ENCODE data around the gene MYL5. TPM values are rescaled to one million over a fixed set of nuclear protein-coding genes. Genes with fewer than 3 reads are reported as not detected.
"Not testable (repeated sequence)": the region's sequence is repeated elsewhere in the genome, so short reads cannot be mapped to it uniquely, and the experiment has no call there.

MYL5 gene
- total and polyA plus RNA-seq, 4 donors = 2.4 to 5.0 (median 4.7) TPM

- WGBS = 76% methylated on average over 32 of the region's 32 CpGs
- H3K4me1 ChIP-seq (ENCODE audit: control insufficient read depth in 4 of 4, insufficient read depth in 4 of 4, low read length in 3 of 4) = peaks cover 4 to 11% (median 9%) of the 10 kb centered on the region in 4 donors
- H3K9me3 ChIP-seq (ENCODE audit: control insufficient read depth in 4 of 4, low read length in 3 of 4) = no peaks in the 10 kb centered on the region
- no peaks in the 10 kb centered on the region for H3K27me3 ChIP-seq (ENCODE audit: control insufficient read depth in 4 of 4, insufficient read depth in 4 of 4, low read length in 3 of 4)
- H3K9ac ChIP-seq (ENCODE audit: low read depth in 1 of 2, low read length in 2 of 2) = no peak overlapping the region
- peak overlapping the region in 1 of 2 donors; percentile 35 for H3K27ac ChIP-seq (ENCODE audit: low read depth in 1 of 2, low read length in 2 of 2)
- H3K36me3 ChIP-seq (ENCODE audit: control insufficient read depth in 4 of 4, insufficient read depth in 3 of 4, low read depth in 1 of 4, low read length in 3 of 4) = no peaks in the 10 kb centered on the region
- peak; percentile 89 for TF ChIP-seq FOXA2 (IDR thresholded peaks at IDR 0.05)
- no peak for TF ChIP-seq SP1 (IDR thresholded peaks at IDR 0.05)
- TF ChIP-seq RXRA (IDR thresholded peaks at IDR 0.05) = peak in 1 of 2 donors; percentile 60
- TF ChIP-seq JUND (IDR thresholded peaks at IDR 0.05) = no peak
- peak in 1 of 2 donors; percentile 57 for TF ChIP-seq HNF4A (conservative IDR thresholded peaks at IDR 0.05)
- TF ChIP-seq GABPA (IDR thresholded peaks at IDR 0.05 in 1 of 2, conservative IDR thresholded peaks at IDR 0.05 in 1 of 2) = no peak
- TF ChIP-seq FOXA1 (IDR thresholded peaks at IDR 0.05) = peak; percentile 87
- no peak for TF ChIP-seq MAX (IDR thresholded peaks at IDR 0.05)
- no peak overlapping the region for H3K4me3 ChIP-seq (ENCODE audit: low read depth in 1 of 3, low read length in 3 of 3)
- DNase-seq (ENCODE audit: low spot score) = no peak
These were observed 18.6 kb downstream of the MYL5 start for GRCh38 chr4:692771-693554.

GRCh38 chr4:694341-694940, 20.1 kb downstream of the MYL5 start:
- 86% methylated on average over 12 of the region's 12 CpGs for WGBS
- not testable (repeated sequence) for H3K36me3 ChIP-seq (ENCODE audit: control insufficient read depth in 4 of 4, insufficient read depth in 3 of 4, low read depth in 1 of 4, low read length in 3 of 4); H3K27ac ChIP-seq (ENCODE audit: low read depth in 1 of 2, low read length in 2 of 2); H3K4me3 ChIP-seq (ENCODE audit: low read depth in 1 of 3, low read length in 3 of 3); DNase-seq (ENCODE audit: low spot score); H3K9me3 ChIP-seq (ENCODE audit: control insufficient read depth in 4 of 4, low read length in 3 of 4); H3K4me1 ChIP-seq (ENCODE audit: control insufficient read depth in 4 of 4, insufficient read depth in 4 of 4, low read length in 3 of 4); H3K9ac ChIP-seq (ENCODE audit: low read depth in 1 of 2, low read length in 2 of 2); H3K27me3 ChIP-seq (ENCODE audit: control insufficient read depth in 4 of 4, insufficient read depth in 4 of 4, low read length in 3 of 4)

GRCh38 chr4:699816-700580, 25.7 kb downstream of the MYL5 start:
- WGBS = 89% methylated on average over 27 of the region's 27 CpGs
- H3K9ac ChIP-seq (ENCODE audit: low read depth in 1 of 2, low read length in 2 of 2) = no peak overlapping the region
- no peak overlapping the region for H3K4me3 ChIP-seq (ENCODE audit: low read depth in 1 of 3, low read length in 3 of 3)
- H3K9me3 ChIP-seq (ENCODE audit: control insufficient read depth in 4 of 4, low read length in 3 of 4) = no peaks in the 10 kb centered on the region
- H3K27me3 ChIP-seq (ENCODE audit: control insufficient read depth in 4 of 4, insufficient read depth in 4 of 4, low read length in 3 of 4) = no peaks in the 10 kb centered on the region
- no peak for DNase-seq (ENCODE audit: low spot score)
- peaks cover 0 to 7% (median 2%) of the 10 kb centered on the region in 4 donors for H3K4me1 ChIP-seq (ENCODE audit: control insufficient read depth in 4 of 4, insufficient read depth in 4 of 4, low read length in 3 of 4)
- H3K27ac ChIP-seq (ENCODE audit: low read depth in 1 of 2, low read length in 2 of 2) = no peak overlapping the region
- no peaks in the 10 kb centered on the region for H3K36me3 ChIP-seq (ENCODE audit: control insufficient read depth in 4 of 4, insufficient read depth in 3 of 4, low read depth in 1 of 4, low read length in 3 of 4)
- TF ChIP-seq GABPA (IDR thresholded peaks at IDR 0.05 in 1 of 2, conservative IDR thresholded peaks at IDR 0.05 in 1 of 2) = no peak
- TF ChIP-seq ATF3 (IDR thresholded peaks at IDR 0.05) = no peak
- no peak for TF ChIP-seq JUND (IDR thresholded peaks at IDR 0.05)
- no peak for TF ChIP-seq EGR1 (IDR thresholded peaks at IDR 0.05; ENCODE audit: low read depth in 2 of 2)
- no peak for TF ChIP-seq RXRA (IDR thresholded peaks at IDR 0.05)
- TF ChIP-seq FOXA2 (IDR thresholded peaks at IDR 0.05) = no peak
- no peak for TF ChIP-seq TAF1 (conservative IDR thresholded peaks at IDR 0.05)
- no peak for TF ChIP-seq NR2F2 (IDR thresholded peaks at IDR 0.05)
- TF ChIP-seq HNF4A (conservative IDR thresholded peaks at IDR 0.05) = no peak
- TF ChIP-seq REST (IDR thresholded peaks at IDR 0.05) = no peak
- no peak for TF ChIP-seq SP1 (IDR thresholded peaks at IDR 0.05)
- no peak for TF ChIP-seq ZBTB33 (IDR thresholded peaks at IDR 0.05)
- TF ChIP-seq MAX (IDR thresholded peaks at IDR 0.05) = no peak
- no peak for TF ChIP-seq RAD21 (IDR thresholded peaks at IDR 0.05)
- no peak for TF ChIP-seq CTCF (IDR thresholded peaks at IDR 0.05; ENCODE audit: low read depth, low read length, missing input control)

Data from liver (tissue), 9 donors.